PFSK-1 (cell line): ENCODE data around the gene SLC9A3.

ENCODE experiments used
- FOXP2 ChIP-seq: optimal IDR thresholded peaks from 2 replicates; pipeline ENCODE3; 2011; ENCODE audit warnings: borderline replicate concordance, control low read depth, inconsistent platforms; ENCODE audit not compliant: insufficient read depth; ENCODE audit errors: extremely low read length, extremely low read depth
- POLR2AphosphoS5 ChIP-seq: IDR thresholded peaks from 2 replicates; pipeline ENCODE4 v1.6.1; 2012; ENCODE audit warnings: low read depth, mild to moderate bottlenecking, control low read depth, low read length, moderate library complexity
- SIN3A ChIP-seq: IDR thresholded peaks from 2 replicates; pipeline ENCODE4 v1.6.1; 2012; ENCODE audit warnings: mild to moderate bottlenecking, low read length, moderate library complexity, borderline replicate concordance; ENCODE audit not compliant: insufficient read depth
- TAF1 ChIP-seq: IDR thresholded peaks from 2 replicates; pipeline ENCODE4 v1.6.1; 2012; ENCODE audit warnings: low read length, control low read depth, borderline replicate concordance; ENCODE audit not compliant: insufficient read depth
- TF ChIP-seq, protein P1 (sequence below), 2 experiments: IDR thresholded peaks; 2 replicates each; pipeline versions ENCODE4 v1.6.1 to v1.8.0; 2011 to 2012; ENCODE audit warnings: low read depth in 2 of 2, low read length in 2 of 2, control low read depth in 1 of 2, inconsistent platforms in 1 of 2, mild to moderate bottlenecking in 1 of 2, moderate library complexity in 1 of 2; ENCODE audit not compliant: insufficient read depth in 1 of 2

SLC9A3 gene

GRCh38 chr5:496028-496427 lies 28.2 kb downstream of the SLC9A3 start:
- no peak for TF ChIP-seq SIN3A

DNA sequence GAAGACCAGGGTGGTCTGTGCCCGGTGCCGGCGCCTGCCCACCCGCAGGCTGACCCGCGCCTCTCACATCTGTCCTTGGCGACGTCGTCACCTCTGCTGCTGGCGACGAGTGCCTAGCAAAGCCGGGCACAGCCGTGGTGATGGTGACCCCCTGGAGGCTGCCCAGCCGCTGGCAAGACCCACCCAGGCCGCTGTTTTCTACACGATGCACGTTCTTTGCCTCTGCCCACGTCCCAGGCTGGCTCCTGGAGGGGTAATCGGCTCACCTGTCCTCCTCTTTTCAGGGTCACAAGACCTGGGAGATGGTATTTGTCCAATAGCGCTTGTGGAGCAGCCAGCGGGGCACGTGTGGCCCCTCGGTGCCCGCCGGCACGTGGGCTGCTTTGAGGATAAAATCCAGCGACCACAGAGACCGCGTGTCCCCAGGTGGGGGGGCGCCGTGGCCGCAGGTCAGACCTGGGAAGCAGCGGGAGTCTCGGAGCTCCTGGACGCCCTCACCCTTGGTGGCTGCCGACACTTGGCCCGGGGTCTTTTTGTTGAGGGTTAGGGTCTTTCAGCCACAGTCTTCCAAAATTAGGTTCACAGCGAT lies 29.5 kb downstream of the SLC9A3 start:
- TF ChIP-seq FOXP2 = no peak
- TF ChIP-seq POLR2AphosphoS5 = no peak
- no peak for TF ChIP-seq SIN3A
- TF ChIP-seq, protein P1, sequence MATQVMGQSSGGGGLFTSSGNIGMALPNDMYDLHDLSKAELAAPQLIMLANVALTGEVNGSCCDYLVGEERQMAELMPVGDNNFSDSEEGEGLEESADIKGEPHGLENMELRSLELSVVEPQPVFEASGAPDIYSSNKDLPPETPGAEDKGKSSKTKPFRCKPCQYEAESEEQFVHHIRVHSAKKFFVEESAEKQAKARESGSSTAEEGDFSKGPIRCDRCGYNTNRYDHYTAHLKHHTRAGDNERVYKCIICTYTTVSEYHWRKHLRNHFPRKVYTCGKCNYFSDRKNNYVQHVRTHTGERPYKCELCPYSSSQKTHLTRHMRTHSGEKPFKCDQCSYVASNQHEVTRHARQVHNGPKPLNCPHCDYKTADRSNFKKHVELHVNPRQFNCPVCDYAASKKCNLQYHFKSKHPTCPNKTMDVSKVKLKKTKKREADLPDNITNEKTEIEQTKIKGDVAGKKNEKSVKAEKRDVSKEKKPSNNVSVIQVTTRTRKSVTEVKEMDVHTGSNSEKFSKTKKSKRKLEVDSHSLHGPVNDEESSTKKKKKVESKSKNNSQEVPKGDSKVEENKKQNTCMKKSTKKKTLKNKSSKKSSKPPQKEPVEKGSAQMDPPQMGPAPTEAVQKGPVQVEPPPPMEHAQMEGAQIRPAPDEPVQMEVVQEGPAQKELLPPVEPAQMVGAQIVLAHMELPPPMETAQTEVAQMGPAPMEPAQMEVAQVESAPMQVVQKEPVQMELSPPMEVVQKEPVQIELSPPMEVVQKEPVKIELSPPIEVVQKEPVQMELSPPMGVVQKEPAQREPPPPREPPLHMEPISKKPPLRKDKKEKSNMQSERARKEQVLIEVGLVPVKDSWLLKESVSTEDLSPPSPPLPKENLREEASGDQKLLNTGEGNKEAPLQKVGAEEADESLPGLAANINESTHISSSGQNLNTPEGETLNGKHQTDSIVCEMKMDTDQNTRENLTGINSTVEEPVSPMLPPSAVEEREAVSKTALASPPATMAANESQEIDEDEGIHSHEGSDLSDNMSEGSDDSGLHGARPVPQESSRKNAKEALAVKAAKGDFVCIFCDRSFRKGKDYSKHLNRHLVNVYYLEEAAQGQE (IDR thresholded peaks at IDR 0.05; ENCODE audit: insufficient read depth in 1 of 2, low read depth in 2 of 2, low read length in 2 of 2) = no peak
- no peak for TF ChIP-seq TAF1

- TF ChIP-seq FOXP2 (no peak), POLR2AphosphoS5 (no peak), TAF1 (no peak), SIN3A (no peak)
- TF ChIP-seq, protein P1 (IDR thresholded peaks at IDR 0.05; ENCODE audit: insufficient read depth in 1 of 2, low read depth in 2 of 2, low read length in 2 of 2) = no peak
These were observed 30.5 kb downstream of the SLC9A3 start for GRCh38 chr5:493758-494157.

- TF ChIP-seq, protein P1 (IDR thresholded peaks at IDR 0.05; ENCODE audit: insufficient read depth in 1 of 2, low read depth in 2 of 2, low read length in 2 of 2) = no peak
- no peak for TF ChIP-seq FOXP2
- TF ChIP-seq POLR2AphosphoS5 = no peak
- no peak for TF ChIP-seq SIN3A
- TF ChIP-seq TAF1 = no peak
These were observed 31.0 kb downstream of the SLC9A3 start for GRCh38 chr5:493119-493701.

DNA sequence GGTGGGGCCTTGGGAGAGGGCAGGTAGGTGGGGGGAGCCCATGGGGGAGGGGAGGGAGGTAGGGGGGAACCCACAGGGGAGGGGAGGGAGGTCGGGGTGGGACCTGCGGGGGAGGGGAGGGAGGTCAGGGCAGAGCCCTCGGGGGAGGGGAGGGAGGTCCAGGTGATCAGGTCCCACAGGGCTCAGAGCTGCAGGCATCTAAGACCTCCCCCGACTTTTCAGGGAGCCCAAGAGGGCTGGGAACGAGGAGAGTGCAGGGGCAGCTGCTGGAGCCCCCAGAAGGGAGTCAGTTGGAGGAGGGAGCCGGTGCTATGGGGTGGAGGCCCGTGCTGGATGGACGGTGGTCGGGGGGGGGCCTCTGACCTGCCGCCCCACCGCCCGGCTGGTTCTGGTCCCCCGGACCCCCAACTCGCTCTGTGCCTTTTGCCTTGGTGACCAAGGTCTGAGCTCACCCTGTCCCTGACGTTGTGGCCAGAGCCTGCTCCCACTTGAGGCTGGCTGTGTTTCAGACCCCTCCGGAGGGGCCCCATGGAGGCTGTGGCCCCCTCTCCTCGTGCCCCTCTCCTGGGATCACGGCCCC lies 31.8 kb downstream of the SLC9A3 start:
- TF ChIP-seq, protein P1 (IDR thresholded peaks at IDR 0.05; ENCODE audit: insufficient read depth in 1 of 2, low read depth in 2 of 2, low read length in 2 of 2) = no peak
- no peak for TF ChIP-seq SIN3A
- TF ChIP-seq TAF1 = no peak
- no peak for TF ChIP-seq FOXP2
- no peak for TF ChIP-seq POLR2AphosphoS5
